Breast epithelium (tissue), 3 donors: ENCODE data around the gene POU2F2.

ENCODE experiments used
- POLR2A ChIP-seq: fragments of 450-650 bp; IDR thresholded peaks from one replicate; pipeline ENCODE4 v1.6.1; 2016; ENCODE audit warnings: antibody characterized with exemption, mild to moderate bottlenecking, moderate library complexity
- TF ChIP-seq, protein P1 (sequence below), 3 donors: fragments of 450-650 bp; IDR thresholded peaks; one replicate each; pipeline ENCODE4 v1.5.1; 2016 to 2017; ENCODE audit warnings: antibody characterized with exemption in 3 of 3, mild to moderate bottlenecking in 3 of 3, moderate library complexity in 3 of 3

DNA sequence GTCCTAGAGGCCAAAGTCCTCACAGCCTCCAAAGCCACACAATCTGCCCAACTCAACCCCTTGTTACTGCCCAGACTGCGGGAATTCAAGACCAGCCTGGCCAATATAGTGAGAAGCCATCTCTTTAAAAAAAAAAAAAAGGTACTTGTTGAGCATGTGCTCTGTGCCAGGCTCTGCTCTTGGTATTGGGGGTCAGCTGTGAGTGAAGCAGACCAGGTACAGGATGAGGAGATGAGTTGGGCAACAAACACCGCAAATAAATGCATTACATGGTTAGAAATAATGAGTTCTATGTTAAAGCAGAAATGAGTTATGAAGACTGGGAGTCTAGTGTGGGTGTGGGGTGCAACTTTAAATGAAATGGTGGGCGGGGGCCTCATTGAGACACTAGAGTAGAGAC, 72.1 kb downstream of the POU2F2 start:
- TF ChIP-seq, protein P1, sequence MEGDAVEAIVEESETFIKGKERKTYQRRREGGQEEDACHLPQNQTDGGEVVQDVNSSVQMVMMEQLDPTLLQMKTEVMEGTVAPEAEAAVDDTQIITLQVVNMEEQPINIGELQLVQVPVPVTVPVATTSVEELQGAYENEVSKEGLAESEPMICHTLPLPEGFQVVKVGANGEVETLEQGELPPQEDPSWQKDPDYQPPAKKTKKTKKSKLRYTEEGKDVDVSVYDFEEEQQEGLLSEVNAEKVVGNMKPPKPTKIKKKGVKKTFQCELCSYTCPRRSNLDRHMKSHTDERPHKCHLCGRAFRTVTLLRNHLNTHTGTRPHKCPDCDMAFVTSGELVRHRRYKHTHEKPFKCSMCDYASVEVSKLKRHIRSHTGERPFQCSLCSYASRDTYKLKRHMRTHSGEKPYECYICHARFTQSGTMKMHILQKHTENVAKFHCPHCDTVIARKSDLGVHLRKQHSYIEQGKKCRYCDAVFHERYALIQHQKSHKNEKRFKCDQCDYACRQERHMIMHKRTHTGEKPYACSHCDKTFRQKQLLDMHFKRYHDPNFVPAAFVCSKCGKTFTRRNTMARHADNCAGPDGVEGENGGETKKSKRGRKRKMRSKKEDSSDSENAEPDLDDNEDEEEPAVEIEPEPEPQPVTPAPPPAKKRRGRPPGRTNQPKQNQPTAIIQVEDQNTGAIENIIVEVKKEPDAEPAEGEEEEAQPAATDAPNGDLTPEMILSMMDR (IDR thresholded peaks at IDR 0.05), result no peak
- no peak for TF ChIP-seq POLR2A
